PFSK-1 (cell line): ENCODE measurements around the gene SLC26A6.

Experiments used
- FOXP2 ChIP-seq: optimal IDR thresholded peaks from 2 replicates; pipeline ENCODE3; 2011; ENCODE audit warnings: borderline replicate concordance, control low read depth, inconsistent platforms; ENCODE audit not compliant: insufficient read depth; ENCODE audit errors: extremely low read length, extremely low read depth
- POLR2AphosphoS5 ChIP-seq: IDR thresholded peaks from 2 replicates; pipeline ENCODE4 v1.6.1; 2012; ENCODE audit warnings: low read depth, mild to moderate bottlenecking, control low read depth, low read length, moderate library complexity
- TF ChIP-seq, protein P1 (sequence below), 2 experiments: IDR thresholded peaks; 2 replicates each; pipeline versions ENCODE4 v1.6.1 to v1.8.0; 2011 to 2012; ENCODE audit warnings: low read depth in 2 of 2, low read length in 2 of 2, control low read depth in 1 of 2, inconsistent platforms in 1 of 2, mild to moderate bottlenecking in 1 of 2, moderate library complexity in 1 of 2; ENCODE audit not compliant: insufficient read depth in 1 of 2

GRCh38 chr3:48678566-48679380 is 43.5 kb upstream of the SLC26A6 start:
- TF ChIP-seq, protein P1, sequence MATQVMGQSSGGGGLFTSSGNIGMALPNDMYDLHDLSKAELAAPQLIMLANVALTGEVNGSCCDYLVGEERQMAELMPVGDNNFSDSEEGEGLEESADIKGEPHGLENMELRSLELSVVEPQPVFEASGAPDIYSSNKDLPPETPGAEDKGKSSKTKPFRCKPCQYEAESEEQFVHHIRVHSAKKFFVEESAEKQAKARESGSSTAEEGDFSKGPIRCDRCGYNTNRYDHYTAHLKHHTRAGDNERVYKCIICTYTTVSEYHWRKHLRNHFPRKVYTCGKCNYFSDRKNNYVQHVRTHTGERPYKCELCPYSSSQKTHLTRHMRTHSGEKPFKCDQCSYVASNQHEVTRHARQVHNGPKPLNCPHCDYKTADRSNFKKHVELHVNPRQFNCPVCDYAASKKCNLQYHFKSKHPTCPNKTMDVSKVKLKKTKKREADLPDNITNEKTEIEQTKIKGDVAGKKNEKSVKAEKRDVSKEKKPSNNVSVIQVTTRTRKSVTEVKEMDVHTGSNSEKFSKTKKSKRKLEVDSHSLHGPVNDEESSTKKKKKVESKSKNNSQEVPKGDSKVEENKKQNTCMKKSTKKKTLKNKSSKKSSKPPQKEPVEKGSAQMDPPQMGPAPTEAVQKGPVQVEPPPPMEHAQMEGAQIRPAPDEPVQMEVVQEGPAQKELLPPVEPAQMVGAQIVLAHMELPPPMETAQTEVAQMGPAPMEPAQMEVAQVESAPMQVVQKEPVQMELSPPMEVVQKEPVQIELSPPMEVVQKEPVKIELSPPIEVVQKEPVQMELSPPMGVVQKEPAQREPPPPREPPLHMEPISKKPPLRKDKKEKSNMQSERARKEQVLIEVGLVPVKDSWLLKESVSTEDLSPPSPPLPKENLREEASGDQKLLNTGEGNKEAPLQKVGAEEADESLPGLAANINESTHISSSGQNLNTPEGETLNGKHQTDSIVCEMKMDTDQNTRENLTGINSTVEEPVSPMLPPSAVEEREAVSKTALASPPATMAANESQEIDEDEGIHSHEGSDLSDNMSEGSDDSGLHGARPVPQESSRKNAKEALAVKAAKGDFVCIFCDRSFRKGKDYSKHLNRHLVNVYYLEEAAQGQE (IDR thresholded peaks at IDR 0.05; ENCODE audit: insufficient read depth in 1 of 2, low read depth in 2 of 2, low read length in 2 of 2): no peak
- no peak for TF ChIP-seq FOXP2
- TF ChIP-seq POLR2AphosphoS5: no peak
